NCI-H446 (cell line): ENCODE data around the gene WRNIP1.
A peak's percentile ranks its signal among the peaks of the same experiment; 100 is the strongest.

Source experiments
- DNase-seq, 2 experiments: peaks; one replicate each; lab custom pipeline; 2025; lab: John Stamatoyannopoulos, UW

Gene WRNIP1

GRCh38 chr6:2765166-2765895 is at the start of gene WRNIP1:
TSS of gene WRNIP1 (plus strand) at chr6:2765393. CDS start at chr6:2765623, 230 bp downstream.
- peak; percentile 94 to 99 for DNase-seq

GRCh38 chr6:2715737-2716136 is 49.5 kb upstream of the WRNIP1 start:
- no peak for DNase-seq

- DNase-seq = no peak
Observed at GRCh38 chr6:2716936-2717700, 48.1 kb upstream of the WRNIP1 start.

- no peak for DNase-seq
Observed at GRCh38 chr6:2718334-2719092, 46.7 kb upstream of the WRNIP1 start.

- no peak for DNase-seq
Observed at GRCh38 chr6:2719093-2719455, 46.1 kb upstream of the WRNIP1 start.

GRCh38 chr6:2721219-2721618 is 44.0 kb upstream of the WRNIP1 start:
- DNase-seq = no peak

GRCh38 chr6:2725364-2725988 is 39.7 kb upstream of the WRNIP1 start:
- DNase-seq = no peak

GRCh38 chr6:2725999-2726567 is 39.1 kb upstream of the WRNIP1 start:
- DNase-seq = peak in 1 of 2 experiments; percentile 35

- DNase-seq = no peak
Observed at GRCh38 chr6:2729921-2730320, 35.3 kb upstream of the WRNIP1 start.

- no peak for DNase-seq
Observed at GRCh38 chr6:2730353-2731107, 34.7 kb upstream of the WRNIP1 start.

- no peak for DNase-seq
Observed at GRCh38 chr6:2731281-2731909, 33.8 kb upstream of the WRNIP1 start.

- no peak for DNase-seq
Observed at GRCh38 chr6:2732503-2733089, 32.6 kb upstream of the WRNIP1 start.

- no peak for DNase-seq
Observed at GRCh38 chr6:2733324-2733723, 31.9 kb upstream of the WRNIP1 start.

- no peak for DNase-seq
Observed at GRCh38 chr6:2733736-2734480, 31.3 kb upstream of the WRNIP1 start.

- DNase-seq = no peak
Observed at GRCh38 chr6:2734488-2735166, 30.6 kb upstream of the WRNIP1 start.

GRCh38 chr6:2737885-2738284 is 27.3 kb upstream of the WRNIP1 start:
- no peak for DNase-seq

- peak; percentile 33 to 42 for DNase-seq
Observed at GRCh38 chr6:2738373-2738979, 26.7 kb upstream of the WRNIP1 start.

GRCh38 chr6:2739335-2739734 is 25.9 kb upstream of the WRNIP1 start:
- no peak for DNase-seq

GRCh38 chr6:2740581-2740980 is 24.6 kb upstream of the WRNIP1 start:
- DNase-seq = no peak
